Esophagus squamous epithelium (tissue), 4 donors: ENCODE measurements around the gene COX5A.

ENCODE experiments used
- CTCF ChIP-seq, 6 experiments: fragments of 450-650 bp in 4 of 6; fragments of 200-600 bp in 2 of 6; sonication (generic) in 2 of 6; IDR thresholded peaks; one replicate each; pipeline ENCODE4 v1.5.1; 2016 to 2019; ENCODE audit warnings: antibody characterized with exemption in 6 of 6, mild to moderate bottlenecking in 4 of 6, moderate library complexity in 4 of 6
- POLR2A ChIP-seq, 4 donors: fragments of 450-650 bp; IDR thresholded peaks; one replicate each; pipeline ENCODE4 v1.6.1; 2017; ENCODE audit warnings: antibody characterized with exemption in 4 of 4, mild to moderate bottlenecking in 4 of 4, moderate library complexity in 3 of 4

DNA sequence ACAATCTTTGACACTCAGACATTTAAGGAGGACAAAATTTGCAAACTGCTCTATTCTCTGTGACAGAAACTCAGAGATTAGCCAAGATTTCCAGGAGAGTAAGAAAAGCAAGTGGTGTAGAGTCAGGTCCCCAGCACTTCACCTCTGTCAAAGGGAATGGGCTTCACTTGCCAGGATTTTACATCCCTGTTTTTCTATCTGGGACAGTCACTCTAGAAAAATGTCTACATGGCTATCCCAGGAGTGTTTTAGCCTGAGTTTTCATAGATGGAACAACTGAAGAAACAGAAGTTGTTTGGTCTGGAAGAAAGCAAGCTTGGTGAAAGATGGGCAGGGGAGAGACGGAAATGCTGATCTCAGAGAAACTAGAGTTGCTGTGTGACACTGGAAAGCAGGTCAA, 34.2 kb downstream of the COX5A start:
- TF ChIP-seq CTCF (IDR thresholded peaks at IDR 0.05) (no peak), POLR2A (IDR thresholded peaks at IDR 0.05) (no peak)
